ENCODE measurements around the gene MLNR.

MLNR gene

DNA sequence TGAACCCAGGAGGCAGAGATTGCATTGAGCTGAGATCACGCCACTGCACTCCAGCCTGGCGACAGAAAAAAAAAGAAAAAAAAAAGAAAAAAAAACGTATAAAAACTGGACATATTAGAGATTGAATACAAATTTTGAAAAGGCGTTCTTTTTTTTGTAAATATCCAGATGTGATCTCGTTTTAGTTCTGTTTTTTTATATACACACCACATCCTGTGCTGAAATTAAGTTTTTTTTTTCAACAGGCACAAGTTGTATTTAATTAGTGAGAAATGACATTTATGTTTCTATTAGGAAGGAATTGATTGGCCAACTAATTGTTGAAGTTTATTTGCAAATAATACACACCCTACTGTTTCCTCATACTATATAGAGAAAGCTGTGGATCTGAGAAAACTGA is 31.2 kb downstream of the MLNR start:
- no peaks in the 10 kb centered on the region for H3K9me2 ChIP-seq (ENCODE audit: low read depth, low read length)
- H3K9me3 ChIP-seq (ENCODE audit: low read length): no peaks in the 10 kb centered on the region
- TF ChIP-seq EZH2 (IDR thresholded peaks at IDR 0.05; ENCODE audit: borderline replicate concordance, low read length): no peak
- TF ChIP-seq, protein P1, sequence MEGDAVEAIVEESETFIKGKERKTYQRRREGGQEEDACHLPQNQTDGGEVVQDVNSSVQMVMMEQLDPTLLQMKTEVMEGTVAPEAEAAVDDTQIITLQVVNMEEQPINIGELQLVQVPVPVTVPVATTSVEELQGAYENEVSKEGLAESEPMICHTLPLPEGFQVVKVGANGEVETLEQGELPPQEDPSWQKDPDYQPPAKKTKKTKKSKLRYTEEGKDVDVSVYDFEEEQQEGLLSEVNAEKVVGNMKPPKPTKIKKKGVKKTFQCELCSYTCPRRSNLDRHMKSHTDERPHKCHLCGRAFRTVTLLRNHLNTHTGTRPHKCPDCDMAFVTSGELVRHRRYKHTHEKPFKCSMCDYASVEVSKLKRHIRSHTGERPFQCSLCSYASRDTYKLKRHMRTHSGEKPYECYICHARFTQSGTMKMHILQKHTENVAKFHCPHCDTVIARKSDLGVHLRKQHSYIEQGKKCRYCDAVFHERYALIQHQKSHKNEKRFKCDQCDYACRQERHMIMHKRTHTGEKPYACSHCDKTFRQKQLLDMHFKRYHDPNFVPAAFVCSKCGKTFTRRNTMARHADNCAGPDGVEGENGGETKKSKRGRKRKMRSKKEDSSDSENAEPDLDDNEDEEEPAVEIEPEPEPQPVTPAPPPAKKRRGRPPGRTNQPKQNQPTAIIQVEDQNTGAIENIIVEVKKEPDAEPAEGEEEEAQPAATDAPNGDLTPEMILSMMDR (IDR thresholded peaks at IDR 0.05; ENCODE audit: low read length): no peak
- no peak overlapping the region for H3K4me2 ChIP-seq (ENCODE audit: low read length)
- no peak overlapping the region for H3K9ac ChIP-seq (ENCODE audit: low read length)
- H3K27ac ChIP-seq (ENCODE audit: low read depth, low read length, poor library complexity, severe bottlenecking): no peak overlapping the region
- no peak overlapping the region for H2AFZ ChIP-seq (ENCODE audit: low read length)
- H4K20me1 ChIP-seq (ENCODE audit: insufficient read depth, low read length): no peaks in the 10 kb centered on the region
- peaks cover 24% of the 10 kb centered on the region for H3K36me3 ChIP-seq (ENCODE audit: insufficient read depth, low read length)
- H3K79me2 ChIP-seq (ENCODE audit: insufficient read depth, low read length): no peaks in the 10 kb centered on the region
- no peak overlapping the region for H3K4me3 ChIP-seq (ENCODE audit: low read depth, low read length, poor library complexity, severe bottlenecking)
- H3K4me1 ChIP-seq (ENCODE audit: insufficient read depth, low read length, severe bottlenecking): peaks cover 18% of the 10 kb centered on the region
- no peaks in the 10 kb centered on the region for H3F3A ChIP-seq (ENCODE audit: insufficient read depth, low read length)
- H3K27me3 ChIP-seq (ENCODE audit: insufficient read depth, low read length): no peaks in the 10 kb centered on the region

DNA sequence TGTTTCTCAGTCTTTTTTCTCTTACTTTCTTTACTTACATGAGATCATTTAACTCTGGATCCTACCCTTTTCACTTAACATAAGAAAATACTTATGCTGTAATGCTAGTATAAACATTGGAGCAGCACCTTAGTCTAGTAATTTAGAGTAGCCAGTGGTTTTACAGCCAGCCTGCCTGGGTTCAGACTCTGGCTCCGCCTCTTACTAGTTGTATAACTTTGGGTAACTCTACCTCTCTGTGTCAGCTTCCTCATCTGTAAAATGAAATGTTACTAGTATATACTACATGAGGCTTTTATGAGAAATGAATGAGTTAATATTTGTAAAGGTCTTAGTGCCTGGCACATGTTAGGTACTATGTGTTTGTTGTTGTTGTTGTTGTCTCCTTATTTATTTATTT is 33.2 kb downstream of the MLNR start:
- Histone ChIP-seq H3F3A (ENCODE audit: insufficient read depth, low read length) (no peaks in the 10 kb centered on the region), H3K36me3 (ENCODE audit: insufficient read depth, low read length) (peaks cover 42% of the 10 kb centered on the region), H3K27me3 (ENCODE audit: insufficient read depth, low read length) (no peaks in the 10 kb centered on the region), H3K9me2 (ENCODE audit: low read depth, low read length) (no peaks in the 10 kb centered on the region), H2AFZ (ENCODE audit: low read length) (no peak overlapping the region), H4K20me1 (ENCODE audit: insufficient read depth, low read length) (no peaks in the 10 kb centered on the region), H3K79me2 (ENCODE audit: insufficient read depth, low read length) (no peaks in the 10 kb centered on the region), H3K9me3 (ENCODE audit: low read length) (no peaks in the 10 kb centered on the region), H3K27ac (ENCODE audit: low read depth, low read length, poor library complexity, severe bottlenecking) (no peak overlapping the region), H3K4me1 (ENCODE audit: insufficient read depth, low read length, severe bottlenecking) (peaks cover 10% of the 10 kb centered on the region), H3K9ac (ENCODE audit: low read length) (no peak overlapping the region), H3K4me3 (ENCODE audit: low read depth, low read length, poor library complexity, severe bottlenecking) (no peak overlapping the region), H3K4me2 (ENCODE audit: low read length) (no peak overlapping the region)
- TF ChIP-seq, protein P1 (IDR thresholded peaks at IDR 0.05; ENCODE audit: low read length): no peak
- TF ChIP-seq EZH2 (IDR thresholded peaks at IDR 0.05; ENCODE audit: borderline replicate concordance, low read length): no peak

DNA sequence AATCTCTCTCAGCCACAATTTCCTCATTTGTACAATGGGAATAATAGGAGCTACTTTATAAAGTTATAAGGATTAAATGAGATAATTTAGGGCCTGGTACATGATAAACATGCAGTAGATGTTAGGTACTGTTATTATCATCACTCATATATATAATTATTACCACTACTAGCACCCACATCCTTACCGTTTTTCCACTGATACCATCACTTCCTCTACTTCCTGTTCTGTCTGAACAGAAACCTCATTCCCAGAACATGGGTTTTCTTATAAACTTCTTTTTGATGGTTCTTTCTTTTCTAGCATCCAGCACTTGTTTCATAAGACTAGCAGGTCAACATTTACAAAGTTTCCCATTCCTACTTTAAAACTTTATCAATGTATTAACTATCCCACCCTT is 33.9 kb downstream of the MLNR start:
- Histone ChIP-seq H3K36me3 (ENCODE audit: insufficient read depth, low read length) (peaks cover 42% of the 10 kb centered on the region), H2AFZ (ENCODE audit: low read length) (no peak overlapping the region), H3K9me3 (ENCODE audit: low read length) (no peaks in the 10 kb centered on the region), H3K4me3 (ENCODE audit: low read depth, low read length, poor library complexity, severe bottlenecking) (no peak overlapping the region), H3K9me2 (ENCODE audit: low read depth, low read length) (no peaks in the 10 kb centered on the region), H3K27me3 (ENCODE audit: insufficient read depth, low read length) (no peaks in the 10 kb centered on the region), H3K79me2 (ENCODE audit: insufficient read depth, low read length) (no peaks in the 10 kb centered on the region), H3F3A (ENCODE audit: insufficient read depth, low read length) (no peaks in the 10 kb centered on the region), H3K4me2 (ENCODE audit: low read length) (no peak overlapping the region), H3K27ac (ENCODE audit: low read depth, low read length, poor library complexity, severe bottlenecking) (no peak overlapping the region), H4K20me1 (ENCODE audit: insufficient read depth, low read length) (no peaks in the 10 kb centered on the region), H3K4me1 (ENCODE audit: insufficient read depth, low read length, severe bottlenecking) (peaks cover 3% of the 10 kb centered on the region), H3K9ac (ENCODE audit: low read length) (no peak overlapping the region)
- TF ChIP-seq EZH2 (IDR thresholded peaks at IDR 0.05; ENCODE audit: borderline replicate concordance, low read length): no peak

GRCh38 chr13:49256841-49257240 is 36.7 kb downstream of the MLNR start:
- no peak overlapping the region for H2AFZ ChIP-seq (ENCODE audit: low read length)
- TF ChIP-seq EZH2 (IDR thresholded peaks at IDR 0.05; ENCODE audit: borderline replicate concordance, low read length): no peak
- TF ChIP-seq, protein P1 (IDR thresholded peaks at IDR 0.05; ENCODE audit: low read length): no peak

More at GRCh38 chr13:49256841-49257240, 36.7 kb downstream of the MLNR start:
- no peak overlapping the region for H3K9ac ChIP-seq (ENCODE audit: low read length)
- H3K4me1 ChIP-seq (ENCODE audit: insufficient read depth, low read length, severe bottlenecking): no peaks in the 10 kb centered on the region
- H3K36me3 ChIP-seq (ENCODE audit: insufficient read depth, low read length): peaks cover 67% of the 10 kb centered on the region
- no peaks in the 10 kb centered on the region for H3K79me2 ChIP-seq (ENCODE audit: insufficient read depth, low read length)
- H3K9me3 ChIP-seq (ENCODE audit: low read length): no peaks in the 10 kb centered on the region
- no peaks in the 10 kb centered on the region for H4K20me1 ChIP-seq (ENCODE audit: insufficient read depth, low read length)
- no peak overlapping the region for H3K4me3 ChIP-seq (ENCODE audit: low read depth, low read length, poor library complexity, severe bottlenecking)
- no peaks in the 10 kb centered on the region for H3K27me3 ChIP-seq (ENCODE audit: insufficient read depth, low read length)
- no peak overlapping the region for H3K4me2 ChIP-seq (ENCODE audit: low read length)
- H3F3A ChIP-seq (ENCODE audit: insufficient read depth, low read length): no peaks in the 10 kb centered on the region
- no peak overlapping the region for H3K27ac ChIP-seq (ENCODE audit: low read depth, low read length, poor library complexity, severe bottlenecking)
- no peaks in the 10 kb centered on the region for H3K9me2 ChIP-seq (ENCODE audit: low read depth, low read length)

Measured in OCI-LY1 (cell line).